Heart left ventricle (tissue), 16 donors: ENCODE data around the gene MAP1LC3B. TPM values are rescaled to one million over a fixed set of nuclear protein-coding genes. Genes with fewer than 3 reads are reported as not detected.

Source experiments
- ATAC-seq, 4 donors: fragments of 200-7000 bp; cut with Tn5 transposase; one replicate each; pipeline ENCODE4 v1.9.1; 2020 to 2022; ENCODE audit warnings: moderate library complexity in 4 of 4, mild to moderate bottlenecking in 3 of 4, moderate number of reproducible peaks in 1 of 4
- DNase-seq, 5 donors: peaks; one replicate each; pipeline ENCODE4 v3.0.0-alpha.2; 2020
- H3K27ac ChIP-seq, 12 donors: fragments of 200-600 bp; sonication (generic) in 4 of 12; one replicate each; pipeline versions ENCODE4 v1.5.0 to v1.8.0; 2016 to 2022; ENCODE audit warnings: mild to moderate bottlenecking in 2 of 12
- H3K27me3 ChIP-seq, 9 donors: fragments of 200-600 bp; sonication (generic) in 2 of 9; one replicate each; pipeline versions ENCODE4 v1.5.1 to v1.8.0; 2016 to 2022; ENCODE audit warnings: mild to moderate bottlenecking in 3 of 9
- H3K36me3 ChIP-seq, 9 donors: fragments of 200-600 bp; sonication (generic) in 2 of 9; one replicate each; pipeline versions ENCODE4 v1.5.0 to v1.8.0; 2018 to 2022; ENCODE audit warnings: mild to moderate bottlenecking in 2 of 9
- H3K4me1 ChIP-seq, 12 donors: fragments of 200-600 bp; sonication (generic) in 4 of 12; one replicate each; pipeline versions ENCODE4 v1.5.0 to v1.8.0; 2016 to 2022; ENCODE audit warnings: mild to moderate bottlenecking in 3 of 12
- H3K4me3 ChIP-seq, 12 donors: fragments of 200-600 bp; sonication (generic) in 4 of 12; one replicate each; pipeline versions ENCODE4 v1.5.0 to v1.8.0; 2017 to 2022; ENCODE audit warnings: mild to moderate bottlenecking in 9 of 12, moderate library complexity in 4 of 12
- H3K9me3 ChIP-seq, 12 donors: fragments of 200-600 bp; sonication (generic) in 4 of 12; one replicate each; pipeline versions ENCODE4 v1.5.0 to v1.8.0; 2016 to 2022; ENCODE audit warnings: mild to moderate bottlenecking in 1 of 12
- CTCF ChIP-seq, 12 donors: fragments of 200-600 bp; sonication (generic) in 4 of 12; IDR thresholded peaks; one replicate each; pipeline versions ENCODE4 v1.5.0 to v1.8.0; 2018 to 2022; ENCODE audit warnings: antibody characterized with exemption in 12 of 12, mild to moderate bottlenecking in 5 of 12
- POLR2A ChIP-seq, 2 donors: fragments of 450-650 bp; IDR thresholded peaks; one replicate each; pipeline ENCODE4 v1.6.1; 2017; ENCODE audit warnings: antibody characterized with exemption in 2 of 2, mild to moderate bottlenecking in 2 of 2, moderate library complexity in 2 of 2
- WGBS, 4 donors: extraction: QIAGEN DNeasy Blood & Tissue Kit in 2 of 4; methylation state at CpG; one replicate each; pipeline versions ENCODE4 v1.1.5 to v1.1.7; 2013 to 2018; 5-methylcytosine and 5-hydroxymethylcytosine counted together
- intact Hi-C, 10 donors: fragments of 100-400 bp; cut with DNase I; formaldehyde crosslinking; loops; one replicate each; pipeline versions ENCODE4 v1.11.1 to v1.14.2; 2022
- polyA plus RNA-seq, 2 donors: library from polyadenylated mRNA; stranded (reverse); fragments of 200-250 nt; gene quantifications; one replicate each; pipeline ENCODE4 v1.2.3, GENCODE V29; 2013
- total RNA-seq, 9 donors: library from RNA; depleted of rRNA in 2 of 9; stranded (reverse); fragments of >200 nt in 2 of 9; fragmentation: NEBNext Ultra II Directional in 3 of 9; extraction: Animal tissue kit (Norgen Biotek cat#: 25700) in 3 of 9; gene quantifications; one replicate each; pipeline versions ENCODE4 v1.1.0 to v1.2.4, GENCODE V29; 2016 to 2023
- donor health status: ischemic (EF 13 %, LVEDD 7.1; RV severe dilation, severe dysfunction).
- donor health status: healthy with polysubstance abuse.
- donor health status: DM: no; HTN: yes; CAD: no.
- donor health status: DM: no; HTN: no; CAD: no.
- donor health status: ischemic (EF 25% LVEDD 6.9; RV normal size, moderate dysfunction).
- donor health status: ischemic (EF 25% LVEDD 5.7; RV mildly dilated, moderate dysfunction).
- donor health status: healthy.
- donor health status: DM: yes; HTN: yes; CAD: no.
- donor health status: ischemic (EF 35%, LVEDD 5.7; RV mildly dilated, moderate dysfunction).
- donor health status: nonischemic (EF 11% LVEDD 7.7; RV severe dilation, severe dysfunction).
- donor health status: DM: yes; HTN: yes; CAD: no.
- donor health status: PGD.
- donor health status: ischemic (EF 29% LVEDD 5.4; RV normal size, mild dysfunction).
- donor health status: nonischemic (EF 23%, LVEDD 6.1; RV moderate dilation, normal function).

The MAP1LC3B gene
- total and polyA plus RNA-seq, 11 donors = 70.7 to 263 (median 116) TPM

DNA sequence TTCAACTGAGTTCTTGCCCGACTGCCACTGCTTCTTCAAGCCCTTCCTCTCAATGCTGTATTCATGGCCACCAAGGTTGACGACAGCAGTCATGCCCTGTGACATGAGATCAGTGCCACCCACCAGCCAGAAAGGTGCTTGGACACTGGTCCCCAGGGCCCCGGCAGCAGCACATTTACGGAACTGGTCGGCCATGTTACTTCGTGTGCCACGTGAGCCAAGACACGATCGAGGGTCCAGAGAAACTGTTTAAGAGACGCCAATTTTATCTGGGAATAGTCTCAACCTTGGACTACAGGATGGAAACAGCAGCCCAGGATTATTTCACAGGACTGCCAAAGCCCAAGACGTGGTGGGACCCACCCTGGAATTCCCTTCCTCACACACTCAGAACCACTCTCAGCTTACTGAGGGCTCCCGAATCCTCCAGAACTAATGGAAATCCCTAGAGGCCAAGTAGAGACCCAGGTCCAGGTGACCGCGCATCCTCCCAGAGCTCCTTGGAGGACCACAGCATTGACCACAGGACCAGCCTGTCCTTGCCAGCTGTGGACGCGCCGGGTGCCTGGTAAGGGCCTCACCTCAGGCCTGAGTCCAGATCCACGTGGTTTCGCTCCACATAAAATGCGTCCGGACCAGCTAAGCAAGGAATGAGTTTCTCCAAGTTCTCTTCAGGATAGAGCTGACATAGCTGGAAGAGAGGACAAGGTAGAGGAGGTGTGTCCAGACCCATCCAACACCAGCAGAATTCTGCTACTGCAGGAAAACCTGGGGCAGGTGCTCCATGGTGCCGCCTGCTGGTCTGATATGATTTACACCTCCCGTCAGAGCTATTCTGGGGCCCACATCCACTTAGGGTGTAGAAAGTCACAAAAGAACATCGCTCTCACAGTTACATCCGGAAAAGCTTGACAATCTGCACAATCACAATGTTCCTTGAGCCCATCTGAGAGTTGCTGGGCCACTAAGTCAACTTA lies 28.2 kb downstream of the MAP1LC3B start:
- H3K4me3 ChIP-seq = no peak overlapping the region
- DNase-seq (no peak), ATAC-seq (no peak)
- intact Hi-C loops = loop anchor here in 1 of 10 donors (10.0 kb wide), 1 partner anchor 124 kb away; no protein-coding TSS in a partner anchor
- H3K27me3 ChIP-seq = no peaks in the 10 kb centered on the region
- 92 to 97% (median 95%) methylated on average over 18 to 25 of the region's 25 CpGs for WGBS, 4 donors
- H3K36me3 ChIP-seq = peaks cover 0 to 91% (median 80%) of the 10 kb centered on the region in 9 donors
- H3K9me3 ChIP-seq = no peaks in the 10 kb centered on the region
- H3K27ac ChIP-seq = no peak overlapping the region
- peaks cover 0 to 15% (median 0%) of the 10 kb centered on the region in 12 donors for H3K4me1 ChIP-seq
- no peak for TF ChIP-seq POLR2A (IDR thresholded peaks at IDR 0.05)
- TF ChIP-seq CTCF (IDR thresholded peaks at IDR 0.05) = no peak

GRCh38 chr16:87421003-87421912 lies 29.1 kb downstream of the MAP1LC3B start:
- 93 to 96% (median 95%) methylated on average over 11 to 25 of the region's 25 CpGs for WGBS, 4 donors
- intact Hi-C loops = loop anchor here in 1 of 10 donors (10.0 kb wide), 1 partner anchor 124 kb away; no protein-coding TSS in a partner anchor
- peaks cover 0 to 82% (median 71%) of the 10 kb centered on the region in 9 donors for H3K36me3 ChIP-seq
- DNase-seq (no peak), ATAC-seq (no peak)
- TF ChIP-seq CTCF (IDR thresholded peaks at IDR 0.05) = no peak
- no peak for TF ChIP-seq POLR2A (IDR thresholded peaks at IDR 0.05)
- H3K27ac ChIP-seq = no peak overlapping the region
- H3K9me3 ChIP-seq = no peaks in the 10 kb centered on the region
- no peaks in the 10 kb centered on the region for H3K27me3 ChIP-seq
- H3K4me1 ChIP-seq = peaks cover 0 to 15% (median 0%) of the 10 kb centered on the region in 12 donors
- H3K4me3 ChIP-seq = no peak overlapping the region

GRCh38 chr16:87422106-87422505 lies 30.0 kb downstream of the MAP1LC3B start:
- Histone ChIP-seq H3K27me3 (no peaks in the 10 kb centered on the region), H3K9me3 (no peaks in the 10 kb centered on the region), H3K4me3 (no peak overlapping the region), H3K27ac (no peak overlapping the region), H3K4me1 (peaks cover 0 to 13% (median 0%) of the 10 kb centered on the region in 12 donors), H3K36me3 (peaks cover 0 to 75% (median 63%) of the 10 kb centered on the region in 9 donors)
- no peak for DNase-seq
- TF ChIP-seq CTCF (IDR thresholded peaks at IDR 0.05) = no peak
- TF ChIP-seq POLR2A (IDR thresholded peaks at IDR 0.05) = no peak
- ATAC-seq = no peak
- intact Hi-C loops = loop anchor here in 1 of 10 donors (10.0 kb wide), 1 partner anchor 123 kb away; no protein-coding TSS in a partner anchor
- WGBS, 4 donors = 95 to 97% (median 96%) methylated on average over 11 of the region's 11 CpGs
